NCI-H128 (cell line): ENCODE results near the gene INTS2.
A peak's percentile ranks its signal among the peaks of the same experiment; 100 is the strongest.
"Not testable (repeated sequence)": the region's sequence is repeated elsewhere in the genome, so short reads cannot be mapped to it uniquely, and the experiment has no call there.

Experiments
- DNase-seq: peaks from one replicate; lab custom pipeline; 2025; ENCODE audit not compliant: unreplicated experiment; lab: John Stamatoyannopoulos, UW

The INTS2 gene

GRCh38 chr17:61894310-61894709 is 33.5 kb downstream of the INTS2 start:
- not testable (repeated sequence) for DNase-seq

- DNase-seq, result not testable (repeated sequence)
Measured at GRCh38 chr17:61887733-61888132, 40.0 kb downstream of the INTS2 start.

GRCh38 chr17:61885865-61886264 is 41.9 kb downstream of the INTS2 start:
- DNase-seq, result not testable (repeated sequence)

GRCh38 chr17:61884864-61885263 is 42.9 kb downstream of the INTS2 start:
- no peak for DNase-seq

- no peak for DNase-seq
Measured at GRCh38 chr17:61880589-61881102, 47.1 kb downstream of the INTS2 start.

- DNase-seq, result no peak
Measured at GRCh38 chr17:61878984-61879612, 48.7 kb downstream of the INTS2 start.

GRCh38 chr17:61878520-61878919 is 49.3 kb downstream of the INTS2 start:
- DNase-seq, result no peak

GRCh38 chr17:61877837-61878236 is 49.9 kb downstream of the INTS2 start:
- DNase-seq, result no peak

- no peak for DNase-seq
Measured at GRCh38 chr17:61875804-61876203, 52.0 kb downstream of the INTS2 start.

- no peak for DNase-seq
Measured at GRCh38 chr17:61875285-61875684, 52.5 kb downstream of the INTS2 start.

GRCh38 chr17:61874075-61874474 is 53.7 kb downstream of the INTS2 start:
- DNase-seq, result no peak

- no peak for DNase-seq
Measured at GRCh38 chr17:61872099-61872498, 55.7 kb downstream of the INTS2 start.

GRCh38 chr17:61869138-61869537 is 58.6 kb downstream of the INTS2 start:
- no peak for DNase-seq

- no peak for DNase-seq
Measured at GRCh38 chr17:61868074-61868473, 59.7 kb downstream of the INTS2 start.

- DNase-seq, result no peak
Measured at GRCh38 chr17:61867033-61867432, 60.7 kb downstream of the INTS2 start.

- no peak for DNase-seq
Measured at GRCh38 chr17:61863801-61864126, 64.0 kb downstream of the INTS2 start.

GRCh38 chr17:61862975-61863800 is 64.6 kb downstream of the INTS2 start, which contains the start of gene BRIP1:
TSS of gene BRIP1 (minus strand) at chr17:61863528. CDS start at chr17:61861539, 1,989 bp downstream.
- DNase-seq, result peak; percentile 82

- DNase-seq, result no peak
Measured at GRCh38 chr17:61862105-61862574, 65.6 kb downstream of the INTS2 start.

- not testable (repeated sequence) for DNase-seq
Measured at GRCh38 chr17:61860397-61860796, 67.4 kb downstream of the INTS2 start.

GRCh38 chr17:61856035-61856434 is 71.7 kb downstream of the INTS2 start:
- no peak for DNase-seq

GRCh38 chr17:61852857-61853256 is 74.9 kb downstream of the INTS2 start:
- no peak for DNase-seq

- DNase-seq, result no peak
Measured at GRCh38 chr17:61849674-61850073, 78.1 kb downstream of the INTS2 start.
